CD4-positive, CD25-positive, alpha-beta regulatory T cell (primary cell): Measurements from ENCODE around the gene ECPAS. TPM values are rescaled to one million over a fixed set of nuclear protein-coding genes. Genes with fewer than 3 reads are reported as not detected.

Experiments used
- ATAC-seq, 2 donors: fragments of 150-1000 bp; cut with Tn5 transposase; one replicate each; pipeline ENCODE4 v1.10.0; 2021; ENCODE audit warnings: low read depth in 2 of 2, moderate number of reproducible peaks in 2 of 2, moderate library complexity in 1 of 2
- DNase-seq, 3 donors: peaks; one replicate each; pipeline versions ENCODE4 v3.0.0 to v3.0.0-alpha.2; 2012 to 2022; ENCODE audit warnings: mixed read lengths in 1 of 3
- H3K27ac ChIP-seq: one replicate; pipeline ENCODE4 v1.7.0; 2013; ENCODE audit warnings: mild to moderate bottlenecking, low read length; ENCODE audit not compliant: insufficient read depth, poor library complexity, severe bottlenecking
- H3K27me3 ChIP-seq: one replicate; pipeline ENCODE4 v1.7.0; 2013; ENCODE audit warnings: low read length; ENCODE audit not compliant: control insufficient read depth, insufficient read depth
- H3K36me3 ChIP-seq: one replicate; pipeline ENCODE4 v1.7.0; 2013; ENCODE audit warnings: mild to moderate bottlenecking, low read length, moderate library complexity; ENCODE audit not compliant: control insufficient read depth, insufficient read depth
- H3K4me1 ChIP-seq: 2 replicates; pipeline ENCODE4 v1.7.0; 2013; ENCODE audit warnings: mild to moderate bottlenecking, low read length; ENCODE audit not compliant: insufficient read depth, control insufficient read depth, poor library complexity, severe bottlenecking
- H3K4me3 ChIP-seq: one replicate; pipeline ENCODE4 v1.7.0; 2013; ENCODE audit warnings: low read depth, mild to moderate bottlenecking, low read length, moderate library complexity
- H3K9me3 ChIP-seq, 2 experiments: 1 replicate in 1 of 2; 2 replicates in 1 of 2; pipeline ENCODE4 v1.7.0; 2013; ENCODE audit warnings: low read length in 2 of 2, mild to moderate bottlenecking in 1 of 2, moderate library complexity in 1 of 2; ENCODE audit not compliant: control insufficient read depth in 2 of 2
- H3K27ac Mint-ChIP-seq, 3 donors: one replicate each; pipeline ENCODE4 v1.8.0; 2020 to 2022; ENCODE audit warnings: mild to moderate bottlenecking in 3 of 3, mixed read lengths in 3 of 3, moderate library complexity in 2 of 3
- H3K27me3 Mint-ChIP-seq: one replicate; pipeline ENCODE4 v1.8.0; 2022; ENCODE audit warnings: mild to moderate bottlenecking, mixed read lengths
- H3K36me3 Mint-ChIP-seq: one replicate; pipeline ENCODE4 v1.8.0; 2020; ENCODE audit warnings: mixed read lengths
- H3K4me1 Mint-ChIP-seq, 4 donors: one replicate each; pipeline ENCODE4 v1.8.0; 2020 to 2022; ENCODE audit warnings: mixed read lengths in 4 of 4, mild to moderate bottlenecking in 1 of 4
- H3K4me3 Mint-ChIP-seq, 4 donors: one replicate each; pipeline ENCODE4 v1.8.0; 2020 to 2022; ENCODE audit warnings: mild to moderate bottlenecking in 4 of 4, mixed read lengths in 4 of 4, moderate library complexity in 3 of 4
- H3K9me3 Mint-ChIP-seq, 7 donors: one replicate each; pipeline ENCODE4 v1.8.0; 2020 to 2022; ENCODE audit warnings: mixed read lengths in 7 of 7, mild to moderate bottlenecking in 3 of 7, moderate library complexity in 2 of 7
- polyA plus RNA-seq, 4 donors: library from polyadenylated mRNA; unstranded; fragments of 300-500 nt; fragmentation: Illumina TruSeq; gene quantifications; one replicate each; pipeline ENCODE4 v1.2.3, GENCODE V29; 2021
- total RNA-seq: library from RNA; stranded (reverse); gene quantifications from one replicate; pipeline ENCODE4 v1.2.3, GENCODE V29; 2022

Gene ECPAS, protein sequence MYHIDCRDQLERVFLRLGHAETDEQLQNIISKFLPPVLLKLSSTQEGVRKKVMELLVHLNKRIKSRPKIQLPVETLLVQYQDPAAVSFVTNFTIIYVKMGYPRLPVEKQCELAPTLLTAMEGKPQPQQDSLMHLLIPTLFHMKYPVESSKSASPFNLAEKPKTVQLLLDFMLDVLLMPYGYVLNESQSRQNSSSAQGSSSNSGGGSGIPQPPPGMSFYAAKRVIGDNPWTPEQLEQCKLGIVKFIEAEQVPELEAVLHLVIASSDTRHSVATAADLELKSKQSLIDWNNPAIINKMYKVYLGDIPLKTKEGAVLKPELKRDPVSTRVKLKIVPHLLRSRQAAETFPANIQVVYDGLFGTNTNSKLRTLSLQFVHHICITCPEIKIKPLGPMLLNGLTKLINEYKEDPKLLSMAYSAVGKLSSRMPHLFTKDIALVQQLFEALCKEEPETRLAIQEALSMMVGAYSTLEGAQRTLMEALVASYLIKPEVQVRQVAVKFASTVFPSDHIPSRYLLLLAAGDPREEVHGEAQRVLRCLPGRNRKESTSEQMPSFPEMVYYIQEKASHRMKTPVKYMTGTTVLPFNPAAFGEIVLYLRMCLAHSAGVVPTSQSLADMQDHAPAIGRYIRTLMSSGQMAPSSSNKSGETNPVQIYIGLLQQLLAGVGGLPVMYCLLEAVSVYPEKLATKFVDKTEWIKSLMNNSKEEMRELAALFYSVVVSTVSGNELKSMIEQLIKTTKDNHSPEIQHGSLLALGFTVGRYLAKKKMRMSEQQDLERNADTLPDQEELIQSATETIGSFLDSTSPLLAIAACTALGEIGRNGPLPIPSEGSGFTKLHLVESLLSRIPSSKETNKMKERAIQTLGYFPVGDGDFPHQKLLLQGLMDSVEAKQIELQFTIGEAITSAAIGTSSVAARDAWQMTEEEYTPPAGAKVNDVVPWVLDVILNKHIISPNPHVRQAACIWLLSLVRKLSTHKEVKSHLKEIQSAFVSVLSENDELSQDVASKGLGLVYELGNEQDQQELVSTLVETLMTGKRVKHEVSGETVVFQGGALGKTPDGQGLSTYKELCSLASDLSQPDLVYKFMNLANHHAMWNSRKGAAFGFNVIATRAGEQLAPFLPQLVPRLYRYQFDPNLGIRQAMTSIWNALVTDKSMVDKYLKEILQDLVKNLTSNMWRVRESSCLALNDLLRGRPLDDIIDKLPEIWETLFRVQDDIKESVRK (N-terminal part only)
- total RNA-seq (59.1 TPM), polyA plus RNA-seq (10 to 100 TPM in 3 of 4 donors, 1 to 10 TPM in 1; 9.5 to 12.4 (median 10.7) TPM)

DNA sequence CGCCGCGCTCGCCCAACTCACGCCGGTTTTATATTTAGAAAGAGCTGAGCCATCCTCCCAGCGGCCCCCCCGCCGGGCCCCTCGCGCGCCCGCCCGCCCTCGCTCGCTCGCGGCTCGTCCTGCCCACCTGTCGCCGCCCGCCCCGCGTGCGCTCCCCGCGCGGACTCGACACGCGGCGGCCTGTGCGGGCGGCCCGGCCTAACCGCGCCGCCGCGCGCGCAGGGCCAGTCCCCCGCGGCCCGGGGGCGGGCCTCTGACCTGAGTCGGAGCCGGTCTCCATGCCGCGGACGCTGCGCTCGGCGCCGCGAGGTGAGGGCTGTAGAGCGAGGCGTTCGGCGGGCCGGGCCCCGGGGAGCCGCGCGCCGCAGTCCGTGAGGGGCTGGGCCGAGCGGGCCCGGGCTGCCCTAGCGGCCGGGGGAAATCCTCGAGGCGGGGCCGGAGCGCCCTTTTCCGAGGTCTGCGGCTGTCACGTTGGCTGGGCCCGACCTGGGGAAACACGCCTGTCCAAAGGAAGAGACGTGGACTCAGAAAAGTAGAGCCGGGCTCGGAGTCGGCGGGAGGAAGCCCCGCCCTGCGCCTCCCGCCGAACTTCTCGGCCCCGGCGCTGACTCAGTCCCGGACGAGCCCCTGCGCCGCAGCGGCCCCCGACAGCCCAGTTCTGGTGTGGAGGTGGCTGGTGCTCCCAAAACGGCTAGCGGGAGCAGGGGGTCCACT is at the start of gene ECPAS:
Gene ECPAS (minus strand): TSS at position 526 of the 714 bp plus-strand sequence. CDS start 11,465 bp downstream, outside the sequence.
- DNase-seq (peak; percentile 50 to 75 (median 69)), ATAC-seq (peak; percentile 63 to 64)
- H3K36me3 Mint-ChIP-seq, result no peaks in the 10 kb centered on the region
- Histone ChIP-seq H3K36me3 (no peaks in the 10 kb centered on the region), H3K27ac (peak within 1 kb of the TSS; percentile 79), H3K4me3 (peak within 1 kb of the TSS; percentile 85), H3K9me3 (no peaks in the 10 kb centered on the region), H3K27me3 (no peaks in the 10 kb centered on the region), H3K4me1 (peaks cover 12% of the 10 kb centered on the region)
- H3K4me3 Mint-ChIP-seq, result peak within 1 kb of the TSS; percentile 81 to 86 (median 84)
- H3K27ac Mint-ChIP-seq, result peak within 1 kb of the TSS; percentile 65 to 98 (median 79)
- H3K9me3 Mint-ChIP-seq, result no peaks in the 10 kb centered on the region
- no peaks in the 10 kb centered on the region for H3K27me3 Mint-ChIP-seq
- peaks cover 16 to 43% (median 29%) of the 10 kb centered on the region in 4 donors for H3K4me1 Mint-ChIP-seq

DNA sequence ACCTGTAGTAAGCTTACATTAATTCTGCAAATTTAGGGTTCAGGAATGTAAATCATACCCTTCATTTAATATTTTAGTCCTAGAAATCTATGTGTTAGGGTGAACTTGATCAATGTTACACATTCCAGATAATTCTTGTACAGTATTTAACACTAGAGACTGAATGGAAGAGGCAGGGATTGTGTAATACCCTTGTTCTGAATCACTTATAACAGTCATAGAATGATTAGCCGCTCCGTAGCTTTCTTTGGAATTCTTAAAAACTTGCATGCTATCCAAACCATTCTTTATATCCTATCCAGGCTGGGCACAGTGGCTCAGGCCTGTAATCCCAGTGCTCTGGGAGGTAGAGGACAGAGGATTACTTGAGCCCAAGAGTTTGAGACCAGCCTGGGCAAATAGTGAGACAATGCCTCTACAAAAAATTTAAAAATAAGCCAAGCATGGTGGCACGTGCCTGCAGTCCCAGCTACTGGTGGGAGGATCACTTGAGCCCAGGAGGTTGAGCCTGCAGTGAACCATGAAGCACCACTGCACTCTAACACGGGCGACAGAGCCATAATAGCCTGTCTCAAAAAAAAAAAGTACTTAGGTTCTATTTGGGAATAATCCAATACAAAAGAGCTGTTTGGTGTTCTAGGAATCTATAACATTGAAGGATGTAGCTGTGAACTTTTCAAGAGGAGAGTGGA is 49.1 kb upstream of the ECPAS start:
- no peaks in the 10 kb centered on the region for H3K27me3 Mint-ChIP-seq
- H3K9me3 Mint-ChIP-seq, result peaks cover 0 to 41% (median 12%) of the 10 kb centered on the region in 7 donors
- Histone ChIP-seq H3K27me3 (no peaks in the 10 kb centered on the region), H3K36me3 (peaks cover 53% of the 10 kb centered on the region), H3K4me1 (no peaks in the 10 kb centered on the region), H3K27ac (no peak overlapping the region), H3K9me3 (peaks cover 34 to 39% of the 10 kb centered on the region in 2 experiments), H3K4me3 (no peak overlapping the region)
- no peak for DNase-seq
- H3K4me1 Mint-ChIP-seq, result peaks cover 0 to 2% (median 0%) of the 10 kb centered on the region in 4 donors
- peaks cover 52% of the 10 kb centered on the region for H3K36me3 Mint-ChIP-seq
- no peak overlapping the region for H3K4me3 Mint-ChIP-seq
- no peak for ATAC-seq
- H3K27ac Mint-ChIP-seq, result no peak overlapping the region

DNA sequence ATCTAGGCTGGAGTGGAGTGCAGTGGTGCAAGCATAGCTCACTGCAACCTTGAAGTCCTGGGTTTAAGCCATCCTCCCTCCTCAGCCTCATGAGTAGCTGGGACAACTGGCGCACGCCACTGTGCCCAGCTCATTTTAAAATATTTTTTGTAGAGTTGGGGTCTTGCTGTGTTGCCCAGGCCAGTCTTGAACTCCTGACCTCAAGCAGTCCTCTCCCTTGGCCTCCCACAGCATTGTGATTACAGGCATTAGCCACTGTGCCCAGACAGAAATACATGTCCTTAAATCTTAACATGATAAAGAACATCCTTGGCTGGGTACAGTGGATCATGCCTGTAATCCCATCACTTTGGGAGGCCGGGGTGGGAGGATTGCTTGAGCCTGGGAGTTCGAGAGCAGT is 47.5 kb upstream of the ECPAS start:
- DNase-seq, result no peak
- ATAC-seq, result no peak
- Histone ChIP-seq H3K9me3 (peaks cover 20 to 27% of the 10 kb centered on the region in 2 experiments), H3K4me3 (no peak overlapping the region), H3K27ac (no peak overlapping the region), H3K36me3 (peaks cover 42% of the 10 kb centered on the region), H3K4me1 (no peaks in the 10 kb centered on the region), H3K27me3 (no peaks in the 10 kb centered on the region)
- Mint-ChIP-seq H3K27me3 (no peaks in the 10 kb centered on the region), H3K4me1 (peaks cover 0 to 8% (median 4%) of the 10 kb centered on the region in 4 donors), H3K36me3 (peaks cover 51% of the 10 kb centered on the region), H3K9me3 (peaks cover 0 to 29% (median 11%) of the 10 kb centered on the region in 7 donors), H3K27ac (no peak overlapping the region), H3K4me3 (no peak overlapping the region)

DNA sequence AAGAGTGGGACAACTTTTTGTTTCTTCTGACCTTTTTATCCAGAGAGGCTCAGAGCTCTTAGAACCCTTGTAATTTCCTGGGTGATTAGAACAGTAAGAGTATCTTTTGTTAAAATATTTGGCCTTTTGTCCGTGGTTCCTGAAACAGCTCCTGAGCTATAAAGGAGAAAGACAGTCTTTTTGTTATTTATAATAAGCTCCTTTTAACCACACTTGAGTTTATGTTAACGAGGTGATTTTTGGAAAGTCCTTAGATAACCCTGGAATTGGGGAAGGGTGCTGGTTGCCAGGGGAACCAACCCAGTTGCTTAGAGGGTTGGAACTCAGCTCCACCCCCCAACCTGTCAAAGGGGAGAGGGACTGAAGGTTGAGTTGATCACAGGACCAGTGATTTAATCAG is 45.6 kb upstream of the ECPAS start:
- no peak for ATAC-seq
- peaks cover 0 to 22% (median 9%) of the 10 kb centered on the region in 7 donors for H3K9me3 Mint-ChIP-seq
- H3K4me1 Mint-ChIP-seq, result peaks cover 7 to 23% (median 17%) of the 10 kb centered on the region in 4 donors

DNA sequence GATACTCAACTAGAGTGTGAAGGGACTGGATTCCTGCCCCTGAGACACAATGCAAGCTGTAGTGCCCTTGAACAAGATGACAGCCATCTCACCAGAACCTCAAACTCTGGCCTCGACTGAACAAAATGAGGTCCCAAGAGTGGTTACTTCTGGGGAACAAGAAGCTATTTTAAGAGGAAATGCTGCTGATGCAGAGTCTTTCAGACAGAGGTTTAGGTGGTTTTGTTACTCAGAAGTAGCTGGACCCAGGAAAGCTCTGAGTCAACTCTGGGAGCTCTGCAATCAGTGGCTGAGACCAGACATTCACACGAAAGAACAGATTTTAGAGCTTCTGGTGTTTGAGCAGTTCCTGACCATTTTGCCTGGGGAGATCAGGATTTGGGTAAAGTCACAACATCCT is 43.2 kb upstream of the ECPAS start:
- H3K27me3 ChIP-seq, result no peaks in the 10 kb centered on the region
- H3K4me1 ChIP-seq, result peaks cover 7% of the 10 kb centered on the region
- H3K36me3 ChIP-seq, result peaks cover 11% of the 10 kb centered on the region
- H3K4me1 Mint-ChIP-seq, result peaks cover 7 to 31% (median 25%) of the 10 kb centered on the region in 4 donors
- ATAC-seq, result no peak
- peaks cover 23% of the 10 kb centered on the region for H3K36me3 Mint-ChIP-seq
- no peak overlapping the region for H3K4me3 ChIP-seq
- peaks cover 0 to 2% of the 10 kb centered on the region in 2 experiments for H3K9me3 ChIP-seq
- peaks cover 9% of the 10 kb centered on the region for H3K27me3 Mint-ChIP-seq
- H3K9me3 Mint-ChIP-seq, result peaks cover 0 to 6% (median 1%) of the 10 kb centered on the region in 7 donors
- peak overlapping the region in 1 of 4 donors; percentile 64 for H3K4me3 Mint-ChIP-seq
- H3K27ac ChIP-seq, result no peak overlapping the region
- DNase-seq, result no peak
- peak overlapping the region in 1 of 3 donors; percentile 91 for H3K27ac Mint-ChIP-seq

More for the DNA sequence above, 45.6 kb upstream of the ECPAS start:
- DNase-seq, result no peak
- no peak overlapping the region for H3K27ac Mint-ChIP-seq
- H3K27me3 Mint-ChIP-seq, result no peaks in the 10 kb centered on the region
- H3K36me3 Mint-ChIP-seq, result peaks cover 46% of the 10 kb centered on the region
- no peak overlapping the region for H3K27ac ChIP-seq
- peaks cover 7% of the 10 kb centered on the region for H3K4me1 ChIP-seq
- H3K36me3 ChIP-seq, result peaks cover 28% of the 10 kb centered on the region
- no peak overlapping the region for H3K4me3 ChIP-seq
- peaks cover 16 to 22% of the 10 kb centered on the region in 2 experiments for H3K9me3 ChIP-seq
- no peaks in the 10 kb centered on the region for H3K27me3 ChIP-seq
- H3K4me3 Mint-ChIP-seq, result no peak overlapping the region

DNA sequence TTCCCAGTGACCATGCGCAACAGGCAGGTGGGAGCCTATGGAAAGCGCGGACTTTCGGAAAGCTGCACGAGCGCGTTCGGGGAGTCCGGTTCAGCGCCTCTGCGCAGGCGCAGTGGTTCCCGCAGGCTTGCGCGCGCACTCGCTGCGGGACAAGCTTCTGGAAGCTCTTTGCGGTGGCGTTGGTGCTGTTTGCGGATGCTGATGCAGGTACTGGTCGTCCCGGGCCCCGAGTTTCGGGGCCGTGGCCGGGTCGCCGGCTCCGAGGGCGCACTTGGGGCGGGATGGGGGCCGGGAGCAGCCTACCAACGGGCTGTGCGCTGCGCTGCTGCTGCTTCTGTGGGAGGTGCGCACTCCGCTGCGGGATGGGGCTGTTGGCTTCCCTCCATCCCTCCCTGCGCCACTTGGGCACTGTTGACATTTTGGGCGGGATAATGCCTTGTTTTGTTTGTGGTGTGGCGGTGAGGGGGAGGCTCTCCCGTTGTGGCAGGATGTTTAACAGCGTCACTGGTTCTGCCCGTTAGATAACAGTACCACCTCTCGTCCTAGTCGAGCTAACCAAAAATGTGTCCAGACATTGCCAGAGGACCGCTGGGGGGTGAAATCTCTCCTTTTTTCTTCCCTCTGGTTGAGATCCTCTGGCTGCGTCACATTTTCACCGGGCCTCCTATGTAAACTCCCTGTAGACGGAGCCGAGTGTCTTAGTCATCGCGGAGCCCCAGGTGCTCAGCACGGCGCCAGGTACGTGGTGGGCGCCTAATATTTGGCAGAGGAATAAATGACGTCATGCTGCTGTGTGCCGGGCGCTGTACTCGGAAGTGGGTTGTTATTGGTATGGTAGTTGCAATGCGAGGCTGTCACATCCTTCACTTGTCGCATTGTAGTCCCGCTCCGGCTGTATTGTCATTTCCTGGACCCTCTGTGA is 41.1 kb upstream of the ECPAS start, which contains the start of gene ZNF483:
Gene ZNF483 (plus strand): TSS at position 124 of the 922 bp plus-strand sequence. CDS start 2,217 bp downstream, outside the sequence.
- peak within 1 kb of the TSS; percentile 89 to 97 (median 96) for H3K4me3 Mint-ChIP-seq
- peaks cover 19% of the 10 kb centered on the region for H3K36me3 Mint-ChIP-seq
- peak; percentile 91 to 93 for ATAC-seq
- peaks cover 7 to 31% (median 25%) of the 10 kb centered on the region in 4 donors for H3K4me1 Mint-ChIP-seq
- peak within 1 kb of the TSS; percentile 73 for H3K27ac ChIP-seq
- peaks cover 10% of the 10 kb centered on the region for H3K36me3 ChIP-seq
- H3K9me3 ChIP-seq, result no peaks in the 10 kb centered on the region
- peaks cover 0 to 3% (median 0%) of the 10 kb centered on the region in 7 donors for H3K9me3 Mint-ChIP-seq
- peak; percentile 60 to 80 (median 67) for DNase-seq
- peak within 1 kb of the TSS; percentile 89 for H3K4me3 ChIP-seq
- H3K27me3 ChIP-seq, result no peaks in the 10 kb centered on the region
- peaks cover 7% of the 10 kb centered on the region for H3K4me1 ChIP-seq
- H3K27ac Mint-ChIP-seq, result peak within 1 kb of the TSS; percentile 91 to 100 (median 97)
- peaks cover 9% of the 10 kb centered on the region for H3K27me3 Mint-ChIP-seq
